ENCODE measurements around the gene MANF.
"Not testable (repeated sequence)": the region's sequence is repeated elsewhere in the genome, so short reads cannot be mapped to it uniquely, and the experiment has no call there.

Gene MANF

GRCh38 chr3:51361746-51362145, 23.3 kb upstream of the MANF start:
- Histone ChIP-seq H3K4me3 (IDR thresholded peaks at IDR 0.05; ENCODE audit: insufficient read depth, low read depth, low read length) (no peak overlapping the region), H3K27ac (no peak overlapping the region), H3K4me2 (no peak overlapping the region), H3K79me2 (ENCODE audit: insufficient read depth, low read depth) (no peaks in the 10 kb centered on the region), H3K9ac (no peak overlapping the region), H3K36me3 (ENCODE audit: insufficient read depth) (no peaks in the 10 kb centered on the region), H3K4me1 (ENCODE audit: low read depth, poor library complexity, severe bottlenecking) (no peaks in the 10 kb centered on the region), H3K27me3 (ENCODE audit: insufficient read depth, low read depth) (no peaks in the 10 kb centered on the region), H4K20me1 (ENCODE audit: insufficient read depth) (no peaks in the 10 kb centered on the region), H2AFZ (ENCODE audit: low read depth) (no peak overlapping the region)
- TF ChIP-seq CTCF (conservative IDR thresholded peaks at IDR 0.05; ENCODE audit: low read depth, low read length) = no peak

- no peak overlapping the region for H3K4me3 ChIP-seq (IDR thresholded peaks at IDR 0.05; ENCODE audit: insufficient read depth, low read depth, low read length)
- no peak for TF ChIP-seq CTCF (conservative IDR thresholded peaks at IDR 0.05; ENCODE audit: low read depth, low read length)
Measured at GRCh38 chr3:51362476-51362875, 22.6 kb upstream of the MANF start.

GRCh38 chr3:51368276-51368675, 16.8 kb upstream of the MANF start:
- H3K4me1 ChIP-seq (ENCODE audit: low read depth, poor library complexity, severe bottlenecking); H3K27ac ChIP-seq; H3K4me3 ChIP-seq (IDR thresholded peaks at IDR 0.05; ENCODE audit: insufficient read depth, low read depth, low read length); H3K79me2 ChIP-seq (ENCODE audit: insufficient read depth, low read depth); H3K4me2 ChIP-seq; H3K27me3 ChIP-seq (ENCODE audit: insufficient read depth, low read depth); H2AFZ ChIP-seq (ENCODE audit: low read depth); H3K9ac ChIP-seq; H4K20me1 ChIP-seq (ENCODE audit: insufficient read depth); H3K36me3 ChIP-seq (ENCODE audit: insufficient read depth): not testable (repeated sequence)

More at GRCh38 chr3:51362476-51362875, 22.6 kb upstream of the MANF start:
- H3K27ac ChIP-seq = no peak overlapping the region
- H3K4me2 ChIP-seq = no peak overlapping the region
- H3K79me2 ChIP-seq (ENCODE audit: insufficient read depth, low read depth) = no peaks in the 10 kb centered on the region
- no peak overlapping the region for H2AFZ ChIP-seq (ENCODE audit: low read depth)
- H3K9ac ChIP-seq = no peak overlapping the region
- no peaks in the 10 kb centered on the region for H3K36me3 ChIP-seq (ENCODE audit: insufficient read depth)
- H4K20me1 ChIP-seq (ENCODE audit: insufficient read depth) = no peaks in the 10 kb centered on the region
- H3K4me1 ChIP-seq (ENCODE audit: low read depth, poor library complexity, severe bottlenecking) = no peaks in the 10 kb centered on the region
- H3K27me3 ChIP-seq (ENCODE audit: insufficient read depth, low read depth) = no peaks in the 10 kb centered on the region

- TF ChIP-seq CTCF (conservative IDR thresholded peaks at IDR 0.05; ENCODE audit: low read depth, low read length) = peak; percentile 61
- no peak overlapping the region for H3K4me3 ChIP-seq (IDR thresholded peaks at IDR 0.05; ENCODE audit: insufficient read depth, low read depth, low read length)
- H4K20me1 ChIP-seq (ENCODE audit: insufficient read depth) = no peaks in the 10 kb centered on the region
- no peak overlapping the region for H3K4me2 ChIP-seq
- H3K9ac ChIP-seq = no peak overlapping the region
- H3K36me3 ChIP-seq (ENCODE audit: insufficient read depth) = no peaks in the 10 kb centered on the region
- H3K27me3 ChIP-seq (ENCODE audit: insufficient read depth, low read depth) = no peaks in the 10 kb centered on the region
- H2AFZ ChIP-seq (ENCODE audit: low read depth) = no peak overlapping the region
- H3K4me1 ChIP-seq (ENCODE audit: low read depth, poor library complexity, severe bottlenecking) = no peaks in the 10 kb centered on the region
- H3K27ac ChIP-seq = no peak overlapping the region
- no peaks in the 10 kb centered on the region for H3K79me2 ChIP-seq (ENCODE audit: insufficient read depth, low read depth)
Measured at GRCh38 chr3:51371943-51372557, 13.0 kb upstream of the MANF start.

- Histone ChIP-seq H3K27me3 (ENCODE audit: insufficient read depth, low read depth) (no peaks in the 10 kb centered on the region), H3K27ac (no peak overlapping the region), H3K4me3 (IDR thresholded peaks at IDR 0.05; ENCODE audit: insufficient read depth, low read depth, low read length) (no peak overlapping the region), H4K20me1 (ENCODE audit: insufficient read depth) (no peaks in the 10 kb centered on the region), H2AFZ (ENCODE audit: low read depth) (no peak overlapping the region), H3K4me1 (ENCODE audit: low read depth, poor library complexity, severe bottlenecking) (no peaks in the 10 kb centered on the region), H3K9ac (no peak overlapping the region), H3K79me2 (ENCODE audit: insufficient read depth, low read depth) (no peaks in the 10 kb centered on the region), H3K4me2 (no peak overlapping the region), H3K36me3 (ENCODE audit: insufficient read depth) (no peaks in the 10 kb centered on the region)
- no peak for TF ChIP-seq CTCF (conservative IDR thresholded peaks at IDR 0.05; ENCODE audit: low read depth, low read length)
Measured at GRCh38 chr3:51373658-51374421, 11.3 kb upstream of the MANF start.
